HG03039 (cell line): ENCODE measurements around the gene HMGN1.
"Not testable (repeated sequence)": the region's sequence is repeated elsewhere in the genome, so short reads cannot be mapped to it uniquely, and the experiment has no call there.

Experiments used
- ATAC-seq: cut with Tn5 transposase; IDR thresholded peaks from one replicate; pipeline ENCODE4 v1.9.1; 2021; ENCODE audit warnings: mild to moderate bottlenecking, moderate library complexity; ENCODE audit not compliant: unreplicated experiment

The HMGN1 gene

DNA sequence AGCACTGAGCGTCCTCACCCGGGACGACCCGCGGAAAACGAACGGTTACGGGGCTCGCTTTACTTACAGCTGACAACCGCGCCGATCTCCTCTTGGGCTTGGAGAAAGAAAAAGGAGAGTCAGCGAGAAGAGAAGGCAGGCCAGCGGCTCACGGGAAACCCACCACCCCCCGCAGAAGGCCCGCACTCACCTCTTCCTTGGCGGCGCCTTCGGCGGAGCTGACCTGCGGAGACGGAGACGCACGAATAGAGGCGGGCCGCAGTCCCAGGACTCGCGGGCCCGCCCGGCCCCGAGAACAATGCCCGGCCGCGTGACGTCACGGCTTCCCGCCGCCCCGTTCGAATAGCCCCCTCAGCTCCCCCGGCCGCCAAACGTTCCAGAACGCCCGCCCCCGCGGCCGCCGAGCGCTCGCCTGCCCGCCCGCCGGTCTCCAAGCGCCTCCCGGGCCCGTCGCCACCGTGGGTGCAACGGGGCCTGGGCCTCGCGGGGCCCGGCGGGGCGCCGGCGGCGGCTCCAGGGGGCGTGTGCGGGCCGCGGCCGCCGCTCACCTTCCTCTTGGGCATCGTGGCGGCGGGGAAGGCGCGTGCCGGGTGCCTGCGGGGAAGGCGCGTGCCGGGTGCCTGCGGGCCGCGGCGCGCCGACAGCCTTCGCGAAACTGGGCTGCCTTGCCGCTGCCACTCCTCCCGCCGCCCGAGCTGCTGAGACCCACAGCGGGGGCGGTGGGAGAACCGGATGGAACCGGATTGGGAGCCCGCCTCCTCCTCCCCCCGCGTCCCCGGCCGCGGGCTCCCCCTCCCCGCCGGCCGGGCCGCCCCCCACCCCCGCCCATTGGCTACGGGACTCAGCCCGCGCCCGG is at the start of gene HMGN1:
TSS of gene HMGN1 (minus strand) at position 734 of the 856 bp plus-strand sequence. CDS start at position 563, 171 bp downstream.
- ATAC-seq = peak; percentile 56

DNA sequence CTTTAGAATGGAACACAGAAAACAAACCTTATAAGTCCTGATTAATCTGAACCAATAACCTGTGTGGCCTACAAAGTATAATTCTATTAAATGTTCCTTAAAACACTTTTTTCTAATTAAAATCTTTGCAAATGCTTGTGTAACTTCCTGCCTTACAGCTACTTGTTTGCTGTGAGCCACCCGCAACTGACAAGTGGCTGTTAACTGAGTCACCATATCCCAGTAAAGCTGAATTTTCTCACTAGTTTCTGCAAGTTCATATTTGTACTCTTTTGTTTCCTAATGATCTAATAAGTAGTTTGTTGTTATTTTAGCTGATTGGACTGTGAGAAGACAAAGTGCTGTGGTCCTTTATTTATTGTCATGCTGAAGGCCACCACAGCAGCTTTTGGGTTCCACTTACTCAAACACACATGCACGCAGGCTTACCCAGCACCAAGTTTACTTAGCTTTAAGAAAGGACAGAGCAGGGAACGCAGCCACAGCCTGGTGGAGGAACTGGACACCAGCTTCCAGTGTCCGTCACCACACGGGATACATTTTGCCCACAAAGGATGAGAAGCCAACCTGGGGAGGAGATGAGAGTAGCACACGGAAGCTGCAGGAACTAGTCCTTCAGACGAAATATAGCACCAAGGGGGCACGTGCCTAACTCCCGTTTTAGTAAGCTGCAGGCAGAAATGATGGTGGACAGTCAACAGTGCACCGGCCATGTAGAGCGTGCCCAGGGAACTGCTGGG is 48.9 kb upstream of the HMGN1 start:
- no peak for ATAC-seq

- no peak for ATAC-seq
Observed at GRCh38 chr21:39392981-39393380, 44.1 kb upstream of the HMGN1 start.

DNA sequence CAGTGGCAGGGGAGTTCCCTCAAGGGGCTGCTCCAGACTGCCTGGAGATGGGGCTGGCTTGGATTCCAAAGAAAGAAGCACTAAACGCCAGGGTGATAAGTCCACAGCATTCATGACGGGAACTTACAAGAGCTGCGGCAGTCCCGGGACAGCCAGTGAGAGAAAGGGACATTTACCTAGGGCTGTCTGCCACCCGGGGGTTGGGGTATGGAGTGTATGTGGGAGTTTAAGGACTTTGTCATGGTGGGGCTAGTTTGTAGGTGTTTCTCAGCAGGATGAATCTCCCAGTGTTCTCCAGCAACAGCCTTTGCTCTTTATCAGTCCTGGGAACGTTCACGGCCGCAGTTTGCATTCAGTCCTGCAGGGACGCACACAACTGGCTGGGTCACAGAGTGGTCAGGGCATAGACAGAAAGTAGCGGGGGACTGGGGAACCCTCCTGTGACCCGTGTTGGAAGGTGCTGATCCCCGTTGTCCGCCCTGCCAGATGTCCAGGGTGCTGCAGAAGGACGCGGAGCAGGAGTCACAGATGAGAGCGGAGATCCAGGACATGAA is 41.4 kb upstream of the HMGN1 start:
- no peak for ATAC-seq

DNA sequence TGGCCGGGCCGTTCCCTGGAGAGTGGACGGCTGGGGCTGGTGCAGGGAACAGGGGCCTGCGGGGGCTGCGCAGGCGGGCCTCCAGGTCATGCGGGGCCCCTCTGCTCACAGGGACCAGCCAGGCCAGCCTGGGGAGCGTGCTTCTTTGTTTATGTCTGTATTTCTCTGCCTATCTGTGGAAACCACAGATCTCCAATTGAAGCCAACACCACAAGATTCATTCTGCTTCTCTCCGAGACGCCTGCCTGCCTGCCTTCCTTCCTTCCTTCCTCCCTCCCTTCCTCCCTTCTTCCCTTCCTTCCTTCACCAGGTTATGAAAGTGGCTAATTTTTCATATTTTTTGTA is 39.9 kb upstream of the HMGN1 start:
- no peak for ATAC-seq

DNA sequence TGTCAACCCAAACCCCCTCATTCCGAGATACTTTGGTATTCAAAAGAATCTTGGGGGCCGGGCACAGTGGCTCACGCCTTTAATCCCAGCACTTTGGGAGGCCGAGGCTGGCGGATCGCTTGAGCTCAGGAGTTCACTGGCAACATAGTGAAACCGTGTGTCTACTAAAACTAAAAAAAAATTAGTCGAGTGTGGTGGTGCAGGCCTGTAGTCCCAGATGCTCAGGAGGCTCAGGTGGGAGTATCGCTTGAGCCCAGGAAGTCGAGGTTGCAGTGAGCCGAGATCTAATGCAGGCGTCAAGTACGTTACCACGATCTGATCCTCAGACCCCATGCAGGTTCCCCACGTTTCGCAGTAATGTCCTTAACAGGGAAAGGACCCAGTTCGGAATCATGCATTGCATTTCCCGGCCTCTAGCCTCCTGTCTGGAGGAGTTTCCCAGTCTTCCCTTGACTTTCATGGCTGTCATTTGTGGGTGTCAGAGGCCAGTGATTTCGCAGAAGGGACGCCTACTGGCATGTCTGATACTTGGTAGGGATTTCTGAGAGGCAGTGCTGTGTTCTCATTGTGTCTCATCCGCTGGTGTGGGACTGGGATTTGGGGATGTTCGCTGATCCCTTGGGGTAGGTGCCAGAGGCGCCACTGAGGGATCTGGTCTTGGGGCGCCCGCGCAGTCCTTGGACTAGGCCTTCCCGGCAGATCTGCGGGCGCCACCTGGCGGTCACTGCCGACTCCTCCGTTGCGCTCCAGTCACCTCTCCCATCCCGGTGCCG is 39.3 kb upstream of the HMGN1 start:
- ATAC-seq = peak; percentile 67

DNA sequence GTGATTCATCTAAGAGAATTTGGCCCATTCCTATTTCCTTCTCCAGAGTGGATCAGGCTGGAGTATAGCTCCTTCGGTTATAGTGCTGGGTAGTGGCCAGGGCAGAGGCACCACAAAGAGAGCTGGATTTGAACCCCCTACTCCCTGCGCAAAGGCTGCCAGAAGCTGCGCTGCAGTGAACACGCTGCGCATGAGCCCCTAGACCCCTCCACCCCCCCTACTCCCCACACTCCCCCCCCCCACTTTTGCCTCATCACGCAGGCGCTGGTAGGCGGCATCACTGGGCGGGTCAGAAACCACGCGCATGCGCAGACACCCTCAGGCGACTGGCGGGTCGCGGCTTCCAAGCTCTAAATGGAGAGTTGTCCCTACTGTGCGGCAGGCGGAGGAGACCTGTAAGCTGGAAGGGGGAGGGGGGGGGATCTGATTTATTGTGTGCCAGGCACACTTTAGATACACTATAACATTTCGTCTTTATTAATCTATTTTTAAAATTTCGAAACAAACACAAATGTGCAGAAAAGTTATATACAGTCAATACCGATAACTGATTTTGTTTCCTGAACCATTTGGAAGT is 38.7 kb upstream of the HMGN1 start:
- peak; percentile 35 for ATAC-seq

DNA sequence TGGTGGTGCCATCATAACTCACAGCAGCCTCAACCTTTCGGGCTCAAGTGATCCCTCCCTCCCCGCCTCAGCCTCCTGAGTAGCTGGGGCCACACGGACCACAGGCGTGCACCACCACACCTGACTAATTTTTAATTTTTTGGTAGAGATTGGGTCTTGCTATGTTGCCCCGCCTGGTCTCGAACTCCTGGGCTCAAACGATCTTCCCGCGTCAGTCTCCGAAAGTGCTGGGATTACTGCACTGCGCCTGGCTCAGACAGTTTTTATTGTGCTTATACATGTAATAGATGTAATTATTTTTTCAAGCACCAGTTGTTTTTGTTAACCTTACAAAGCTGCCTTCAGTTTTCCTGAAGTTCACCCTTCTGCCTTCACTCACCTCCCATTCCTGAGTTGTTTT is 38.0 kb upstream of the HMGN1 start:
- no peak for ATAC-seq

GRCh38 chr21:39386194-39386593 is 37.3 kb upstream of the HMGN1 start:
- no peak for ATAC-seq

GRCh38 chr21:39385299-39386145 is 36.6 kb upstream of the HMGN1 start:
- no peak for ATAC-seq

- ATAC-seq = no peak
Observed at GRCh38 chr21:39384674-39385298, 35.9 kb upstream of the HMGN1 start.

- not testable (repeated sequence) for ATAC-seq
Observed at GRCh38 chr21:39382096-39382495, 33.2 kb upstream of the HMGN1 start.

GRCh38 chr21:39381009-39381408 is 32.1 kb upstream of the HMGN1 start:
- no peak for ATAC-seq

DNA sequence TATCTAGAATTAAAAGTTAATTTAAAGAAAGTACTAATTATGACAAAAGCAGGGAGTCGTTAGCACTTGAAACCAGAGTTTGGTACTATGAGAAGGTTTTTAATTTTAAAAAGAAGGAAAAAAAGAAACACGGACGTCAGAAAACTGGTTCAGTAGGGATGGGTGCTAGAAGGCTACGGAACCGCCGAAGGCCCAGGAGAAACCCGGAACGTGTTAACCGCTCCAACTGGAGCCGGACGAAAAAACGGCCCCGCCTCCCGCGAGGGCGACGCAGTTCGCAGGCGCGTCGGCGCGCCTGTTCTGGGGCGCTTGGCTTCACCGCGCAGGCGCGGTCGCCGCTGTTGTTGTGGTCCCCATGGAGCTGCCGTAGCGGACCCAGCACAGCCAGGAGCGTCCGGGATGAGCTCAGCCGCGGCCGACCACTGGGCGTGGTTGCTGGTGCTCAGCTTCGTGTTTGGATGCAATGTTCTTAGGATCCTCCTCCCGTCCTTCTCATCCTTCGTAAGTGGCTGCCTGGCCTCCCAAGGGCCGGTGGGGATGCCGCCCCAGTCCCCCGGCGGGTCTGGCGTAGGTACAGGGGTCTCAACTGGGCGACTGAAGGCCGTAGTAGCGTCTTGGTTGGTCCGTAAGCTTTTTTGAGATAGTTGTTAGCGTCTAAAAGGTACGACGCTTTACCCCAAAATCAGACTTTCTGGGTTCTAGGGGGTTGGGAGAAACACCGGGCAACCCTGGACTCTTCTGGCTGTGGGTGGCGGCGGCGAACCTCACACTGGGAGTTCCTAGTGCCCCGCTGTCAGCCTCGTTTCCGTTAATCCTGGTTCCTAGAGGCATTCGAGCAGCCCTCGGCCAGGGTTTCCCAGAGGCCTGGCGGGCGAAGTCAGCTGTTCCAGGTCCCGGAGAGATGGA is 31.4 kb upstream of the HMGN1 start:
- peak; percentile 93 for ATAC-seq

GRCh38 chr21:39377444-39378050 is 28.7 kb upstream of the HMGN1 start:
- ATAC-seq = no peak

DNA sequence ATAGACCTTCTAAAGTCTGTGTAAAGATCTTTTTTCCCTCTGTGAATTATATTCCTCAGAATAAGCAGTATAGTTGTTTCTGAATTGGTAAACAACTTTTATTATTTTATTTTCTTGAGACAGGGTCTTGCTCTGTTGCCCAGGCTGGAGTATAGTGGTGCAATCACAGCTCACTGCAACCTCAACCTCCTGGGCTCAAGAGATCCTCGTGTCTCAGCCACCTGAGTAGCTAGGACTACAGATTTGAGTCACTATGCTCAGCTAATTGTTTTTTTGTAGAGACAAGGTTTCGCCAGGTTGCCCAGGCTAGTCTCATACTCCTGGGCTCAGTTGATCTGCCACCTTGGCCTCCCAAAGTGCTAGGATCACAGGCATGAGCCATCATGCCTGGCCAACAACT is 26.6 kb upstream of the HMGN1 start:
- no peak for ATAC-seq

- ATAC-seq = no peak
Observed at GRCh38 chr21:39374046-39374445, 25.2 kb upstream of the HMGN1 start.

DNA sequence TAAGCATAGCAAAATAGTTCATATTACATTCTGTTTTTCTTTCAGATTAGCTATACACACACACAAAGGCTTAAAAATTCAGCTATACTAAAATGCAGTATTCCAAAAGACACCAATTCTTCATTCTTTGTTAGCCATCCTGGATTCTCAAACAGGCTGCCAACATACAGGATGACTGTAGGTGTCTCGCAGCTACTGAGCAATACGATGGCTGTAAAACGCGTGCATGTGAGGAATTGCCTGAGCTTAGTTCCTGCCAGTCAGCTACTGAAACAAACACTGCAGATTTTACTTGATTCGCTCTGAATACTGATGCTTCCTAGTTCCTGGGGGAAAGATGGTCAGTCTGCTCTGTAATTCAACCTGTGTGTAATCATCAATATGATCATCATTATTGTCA is 24.7 kb upstream of the HMGN1 start:
- no peak for ATAC-seq
